GM12878 (cell line): Measurements from ENCODE around the gene UMAD1. TPM values are rescaled to one million over a fixed set of nuclear protein-coding genes. Genes with fewer than 3 reads are reported as not detected.

Experiments
- ATAC-seq: fragments of 200-7000 bp; cut with Tn5 transposase; 3 replicates; pipeline ENCODE4 v1.9.1; 2020; ENCODE audit warnings: mild to moderate bottlenecking, moderate library complexity
- BruUV-seq: library from RNA; stranded (reverse); fragments of 400-500 nt; replicated peaks from 2 replicates; lab custom pipeline; 2021; lab: Mats Ljungman, UMichigan
- CTCF ChIA-PET: fragments of 300-600 bp; sonication (Branson Sonifier 250); formaldehyde crosslinking; extraction: SDS; loops from one replicate; lab custom pipeline; 2021; ENCODE audit warnings: inconsistent platforms; lab: Yijun Ruan, JAX
- POLR2A ChIA-PET: fragments of 350-600 bp; formaldehyde crosslinking; extraction: SDS; loops from one replicate; lab custom pipeline; 2021; ENCODE audit warnings: inconsistent platforms; lab: Charles Lee
- RAD21 ChIA-PET: fragments of 300-600 bp; sonication (Branson Sonifier 250); formaldehyde crosslinking; loops from one replicate; lab custom pipeline; 2023; ENCODE audit warnings: antibody characterized with exemption; ENCODE audit not compliant: unreplicated experiment; lab: Charles Lee
- SMC1A ChIA-PET: fragments of 300-600 bp; sonication (Branson Sonifier 250); formaldehyde crosslinking; loops from one replicate; lab custom pipeline; 2023; ENCODE audit not compliant: unreplicated experiment, uncharacterized antibody; lab: Charles Lee
- DNase-seq: peaks from one replicate; pipeline ENCODE4 v3.0.0-alpha.2; 2011; ENCODE audit warnings: low read depth, low spot score
- FAIRE-seq: peaks from 3 replicates; lab custom pipeline; 2011; peaks lifted over from hg19 to GRCh38; lab: Jason Lieb, UNC
- H2AFZ ChIP-seq: 2 replicates; pipeline ENCODE4 v1.6.0; 2011; ENCODE audit warnings: low read depth, low read length, control low read depth; ENCODE audit not compliant: control insufficient read depth
- H3K27ac ChIP-seq: 2 replicates; pipeline ENCODE4 v1.5.1; 2011; ENCODE audit warnings: control low read depth; ENCODE audit not compliant: control insufficient read depth, insufficient read depth
- H3K27me3 ChIP-seq, 2 experiments: replicated peaks in 1 of 2; 2 replicates each; pipeline versions ENCODE4 v1.6.0 to v1.6.1; 2011; ENCODE audit warnings: low read length in 1 of 2; ENCODE audit not compliant: control insufficient read depth in 2 of 2, insufficient read depth in 2 of 2
- H3K36me3 ChIP-seq, 2 experiments: 2 replicates each; pipeline ENCODE4 v1.5.1; 2011; ENCODE audit warnings: low read length in 1 of 2; ENCODE audit not compliant: control insufficient read depth in 2 of 2, insufficient read depth in 2 of 2
- H3K4me1 ChIP-seq: 2 replicates; pipeline ENCODE4 v1.6.1; 2011; ENCODE audit warnings: mild to moderate bottlenecking, low read length, moderate library complexity, mixed read lengths; ENCODE audit not compliant: control insufficient read depth, insufficient read depth
- H3K4me2 ChIP-seq: 2 replicates; pipeline ENCODE4 v1.6.0; 2011; ENCODE audit warnings: control low read depth; ENCODE audit not compliant: control insufficient read depth, insufficient read depth
- H3K4me3 ChIP-seq: fragments of 200-600 bp; sonication (generic); 2 replicates; pipeline ENCODE4 v1.5.1; 2016
- H3K79me2 ChIP-seq: 2 replicates; pipeline ENCODE4 v1.6.0; 2011; ENCODE audit warnings: low read length; ENCODE audit not compliant: control insufficient read depth, insufficient read depth
- H3K9ac ChIP-seq: 2 replicates; pipeline ENCODE4 v1.8.0; 2011; ENCODE audit warnings: low read length, control low read depth, mixed read lengths; ENCODE audit not compliant: control insufficient read depth, insufficient read depth
- H3K9me3 ChIP-seq: replicated peaks from 3 replicates; pipeline ENCODE4 v1.5.1; 2011; ENCODE audit warnings: mild to moderate bottlenecking, low read length; ENCODE audit not compliant: control insufficient read depth, insufficient read depth
- H4K20me1 ChIP-seq: 2 replicates; pipeline ENCODE4 v1.6.0; 2011; ENCODE audit not compliant: control insufficient read depth, insufficient read depth
- ASH2L ChIP-seq: fragments of 300-600, 200-600 bp; sonication (generic); IDR thresholded peaks from 2 replicates; pipeline ENCODE4 v1.6.1; 2017; ENCODE audit warnings: low read depth, mild to moderate bottlenecking, borderline replicate concordance
- BHLHE40 ChIP-seq, 2 experiments: fragments of 450-650 bp in 1 of 2; IDR thresholded peaks; 2 replicates each; pipeline ENCODE4 v1.6.1; 2011 to 2017; ENCODE audit warnings: low read depth in 2 of 2, borderline replicate concordance in 1 of 2, improper control_type of control experiment in 1 of 2, low read length in 1 of 2, mild to moderate bottlenecking in 1 of 2
- CHD1 ChIP-seq: IDR thresholded peaks from 2 replicates; pipeline ENCODE4 v1.6.1; 2012; ENCODE audit warnings: low read depth, low read length, improper control_type of control experiment
- DPF2 ChIP-seq: fragments of 450-650 bp; IDR thresholded peaks from 2 replicates; pipeline ENCODE4 v1.6.1; 2017; ENCODE audit warnings: mild to moderate bottlenecking
- ESRRA ChIP-seq: IDR thresholded peaks from 2 replicates; pipeline ENCODE4 v1.6.1; 2012; ENCODE audit warnings: mild to moderate bottlenecking, low read length, improper control_type of control experiment
- RCOR1 ChIP-seq: conservative IDR thresholded peaks from 2 replicates; pipeline ENCODE4 v1.6.1; 2012; ENCODE audit warnings: low read depth, low read length, improper control_type of control experiment
- SPI1 ChIP-seq: IDR thresholded peaks from 2 replicates; pipeline ENCODE4 v1.6.1; 2011; ENCODE audit warnings: low read depth, mild to moderate bottlenecking, low read length, moderate library complexity, borderline replicate concordance; ENCODE audit not compliant: insufficient read depth
- TARDBP ChIP-seq: IDR thresholded peaks from 2 replicates; pipeline ENCODE4 v1.6.1; 2016; ENCODE audit warnings: borderline replicate concordance
- TBL1XR1 ChIP-seq: IDR thresholded peaks from 2 replicates; pipeline ENCODE4 v1.6.1; 2012; ENCODE audit warnings: low read depth, low read length, improper control_type of control experiment
- TCF3 ChIP-seq: IDR thresholded peaks from 2 replicates; pipeline ENCODE4 v1.6.1; 2012; ENCODE audit warnings: low read depth, mild to moderate bottlenecking, low read length, borderline replicate concordance; ENCODE audit not compliant: insufficient read depth
- WGBS: methylation state at CpG from one replicate; pipeline ENCODE4 v1.1.6; 2016; ENCODE audit warnings: low lambda C conversion rate; ENCODE audit not compliant: insufficient replicate concordance, insufficient coverage; ENCODE audit errors: missing lambda C conversion rate; 5-methylcytosine and 5-hydroxymethylcytosine counted together
- in situ Hi-C: fragments of 300-500 bp; cut with MboI; formaldehyde crosslinking; loops from 9 replicates; pipeline ENCODE4 v1.14.3; 2018; ENCODE audit warnings: mixed read lengths
- intact Hi-C: fragments of 100-400 bp; cut with micrococcal nuclease; formaldehyde crosslinking; loops from one replicate; pipeline ENCODE4 v1.14.2; 2022; ENCODE audit not compliant: unreplicated experiment
- polyA plus RNA-seq, 11 experiments: library from polyadenylated mRNA; depleted of rRNA in 4 of 11; unstranded in 6 of 11; stranded (reverse) in 5 of 11; fragments of >200 nt; fragmentation: Nextera tagmentation in 4 of 11; fragmentation: Illumina TruSeq in 1 of 11; extraction: Ambion mirVana in 4 of 11; extraction: Trizol in 1 of 11; gene quantifications; 1 replicate in 1 of 11; 2 replicates in 10 of 11; pipeline versions ENCODE4 v1.2.1 to v1.2.3, GENCODE V29; 2011 to 2016; ENCODE audit warnings: inconsistent platforms in 2 of 11, missing spikeins in 2 of 11, low read depth in 1 of 11
- total RNA-seq, 4 experiments: library from RNA; depleted of rRNA in 3 of 4; stranded (reverse); fragments of >200 nt in 3 of 4; fragmentation: Illumina TruSeq in 1 of 4; extraction: Trizol in 1 of 4; gene quantifications; 2 replicates each; pipeline versions ENCODE4 v1.2.1 to v1.2.3, GENCODE V29; 2013 to 2021
- TF ChIP-seq, protein P1 (sequence below): fragments of 450-650 bp; IDR thresholded peaks from 2 replicates; pipeline ENCODE4 v1.6.1; 2016; ENCODE audit warnings: mild to moderate bottlenecking, moderate library complexity, borderline replicate concordance
- TF ChIP-seq, protein P2 (sequence below): fragments of 450-650 bp; IDR thresholded peaks from 2 replicates; pipeline ENCODE4 v1.6.1; 2017; ENCODE audit warnings: mild to moderate bottlenecking, moderate library complexity
- TF ChIP-seq, protein P3 (sequence below): fragments of 450-650 bp; conservative IDR thresholded peaks from 2 replicates; pipeline ENCODE4 v1.6.1; 2017; ENCODE audit warnings: mild to moderate bottlenecking, moderate library complexity

UMAD1 gene
- total and polyA plus RNA-seq, 10 of the 15 experiments (the other 5 are each of a cell fraction or from before 2014, with no cell fraction given): 6.0 to 28.6 (median 9.3) TPM

DNA sequence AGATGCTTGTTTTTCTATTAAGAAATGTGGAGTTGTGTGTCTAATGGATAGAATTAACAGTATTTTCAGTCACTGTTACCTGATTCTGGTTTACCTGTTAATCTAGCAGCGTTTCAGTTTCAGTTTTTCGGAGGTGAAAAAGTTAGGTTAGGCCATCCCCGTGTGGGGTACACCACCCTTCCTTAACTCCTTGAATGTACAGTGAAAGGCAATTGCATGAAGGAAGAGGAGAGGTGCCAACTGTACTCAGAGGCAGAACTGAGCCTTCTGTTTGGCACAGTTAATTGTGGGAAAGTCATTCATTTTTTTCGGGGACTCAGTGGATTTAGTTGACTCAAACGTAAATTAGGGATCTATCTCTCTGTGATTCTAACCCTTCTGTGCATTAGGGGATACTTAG, 42.3 kb downstream of the UMAD1 start:
- Histone ChIP-seq H2AFZ (no peak overlapping the region; the same call in 1 of the 2 replicates), H3K27ac (no peak overlapping the region), H3K9ac (no peak overlapping the region), H3K4me1 (peaks cover 3% of the 10 kb centered on the region; the same call in 1 of the 2 replicates), H3K4me3 (no peak overlapping the region), H3K4me2 (no peak overlapping the region), H3K36me3 (no peaks in the 10 kb centered on the region), H3K27me3 (no peaks in the 10 kb centered on the region), H3K79me2 (no peaks in the 10 kb centered on the region), H3K9me3 (no peaks in the 10 kb centered on the region; the same call in 2 of the 3 replicates), H4K20me1 (no peaks in the 10 kb centered on the region)
- intact Hi-C loops (loop anchor here (5.0 kb wide), 2 partner anchors 354 to 509 kb away; no protein-coding TSS in a partner anchor), in situ Hi-C loops (loop anchor here (10.0 kb wide), 1 partner anchor 532 kb away; no protein-coding TSS in a partner anchor)
- ATAC-seq (no peak), DNase-seq (no peak), FAIRE-seq (no peak)
- 85% methylated on average over 5 of the region's 5 CpGs for WGBS
- ChIA-PET RAD21 (interaction anchor here (1.8 to 3.1 kb wide), 11 partner anchors 9 to 613 kb away, joined by 5 to 148 read pairs (median 29); partner anchors contain the start of gene RPA3), SMC1A (interaction anchor here (0.9 to 3.7 kb wide), 15 partner anchors 18 to 580 kb away, joined by 3 to 218 read pairs (median 15); partner anchors contain the start of genes RPA3 and UMAD1), CTCF (interaction anchor here (2.0 to 3.7 kb wide), 8 partner anchors 16 to 535 kb away, joined by 6 to 179 read pairs (median 28); no protein-coding TSS in a partner anchor), POLR2A (interaction anchor here (0.7 kb wide), 1 partner anchor 126 kb away, joined by 4 read pairs; no protein-coding TSS in a partner anchor)
- TSS peak; percentile 35 for BruUV-seq
- TF ChIP-seq TCF3 (no peak), TBL1XR1 (no peak), DPF2 (no peak), ESRRA (no peak), TARDBP (no peak), ASH2L (no peak), RCOR1 (no peak), SPI1 (no peak), CHD1 (no peak), BHLHE40 (IDR thresholded peaks at IDR 0.05; ENCODE audit: borderline replicate concordance in 1 of 2, low read depth in 2 of 2, low read length in 1 of 2) (no peak)
- TF ChIP-seq, protein P1, sequence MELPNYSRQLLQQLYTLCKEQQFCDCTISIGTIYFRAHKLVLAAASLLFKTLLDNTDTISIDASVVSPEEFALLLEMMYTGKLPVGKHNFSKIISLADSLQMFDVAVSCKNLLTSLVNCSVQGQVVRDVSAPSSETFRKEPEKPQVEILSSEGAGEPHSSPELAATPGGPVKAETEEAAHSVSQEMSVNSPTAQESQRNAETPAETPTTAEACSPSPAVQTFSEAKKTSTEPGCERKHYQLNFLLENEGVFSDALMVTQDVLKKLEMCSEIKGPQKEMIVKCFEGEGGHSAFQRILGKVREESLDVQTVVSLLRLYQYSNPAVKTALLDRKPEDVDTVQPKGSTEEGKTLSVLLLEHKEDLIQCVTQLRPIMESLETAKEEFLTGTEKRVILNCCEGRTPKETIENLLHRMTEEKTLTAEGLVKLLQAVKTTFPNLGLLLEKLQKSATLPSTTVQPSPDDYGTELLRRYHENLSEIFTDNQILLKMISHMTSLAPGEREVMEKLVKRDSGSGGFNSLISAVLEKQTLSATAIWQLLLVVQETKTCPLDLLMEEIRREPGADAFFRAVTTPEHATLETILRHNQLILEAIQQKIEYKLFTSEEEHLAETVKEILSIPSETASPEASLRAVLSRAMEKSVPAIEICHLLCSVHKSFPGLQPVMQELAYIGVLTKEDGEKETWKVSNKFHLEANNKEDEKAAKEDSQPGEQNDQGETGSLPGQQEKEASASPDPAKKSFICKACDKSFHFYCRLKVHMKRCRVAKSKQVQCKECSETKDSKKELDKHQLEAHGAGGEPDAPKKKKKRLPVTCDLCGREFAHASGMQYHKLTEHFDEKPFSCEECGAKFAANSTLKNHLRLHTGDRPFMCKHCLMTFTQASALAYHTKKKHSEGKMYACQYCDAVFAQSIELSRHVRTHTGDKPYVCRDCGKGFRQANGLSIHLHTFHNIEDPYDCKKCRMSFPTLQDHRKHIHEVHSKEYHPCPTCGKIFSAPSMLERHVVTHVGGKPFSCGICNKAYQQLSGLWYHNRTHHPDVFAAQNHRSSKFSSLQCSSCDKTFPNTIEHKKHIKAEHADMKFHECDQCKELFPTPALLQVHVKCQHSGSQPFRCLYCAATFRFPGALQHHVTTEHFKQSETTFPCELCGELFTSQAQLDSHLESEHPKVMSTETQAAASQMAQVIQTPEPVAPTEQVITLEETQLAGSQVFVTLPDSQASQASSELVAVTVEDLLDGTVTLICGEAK: no peak
- TF ChIP-seq, protein P2, sequence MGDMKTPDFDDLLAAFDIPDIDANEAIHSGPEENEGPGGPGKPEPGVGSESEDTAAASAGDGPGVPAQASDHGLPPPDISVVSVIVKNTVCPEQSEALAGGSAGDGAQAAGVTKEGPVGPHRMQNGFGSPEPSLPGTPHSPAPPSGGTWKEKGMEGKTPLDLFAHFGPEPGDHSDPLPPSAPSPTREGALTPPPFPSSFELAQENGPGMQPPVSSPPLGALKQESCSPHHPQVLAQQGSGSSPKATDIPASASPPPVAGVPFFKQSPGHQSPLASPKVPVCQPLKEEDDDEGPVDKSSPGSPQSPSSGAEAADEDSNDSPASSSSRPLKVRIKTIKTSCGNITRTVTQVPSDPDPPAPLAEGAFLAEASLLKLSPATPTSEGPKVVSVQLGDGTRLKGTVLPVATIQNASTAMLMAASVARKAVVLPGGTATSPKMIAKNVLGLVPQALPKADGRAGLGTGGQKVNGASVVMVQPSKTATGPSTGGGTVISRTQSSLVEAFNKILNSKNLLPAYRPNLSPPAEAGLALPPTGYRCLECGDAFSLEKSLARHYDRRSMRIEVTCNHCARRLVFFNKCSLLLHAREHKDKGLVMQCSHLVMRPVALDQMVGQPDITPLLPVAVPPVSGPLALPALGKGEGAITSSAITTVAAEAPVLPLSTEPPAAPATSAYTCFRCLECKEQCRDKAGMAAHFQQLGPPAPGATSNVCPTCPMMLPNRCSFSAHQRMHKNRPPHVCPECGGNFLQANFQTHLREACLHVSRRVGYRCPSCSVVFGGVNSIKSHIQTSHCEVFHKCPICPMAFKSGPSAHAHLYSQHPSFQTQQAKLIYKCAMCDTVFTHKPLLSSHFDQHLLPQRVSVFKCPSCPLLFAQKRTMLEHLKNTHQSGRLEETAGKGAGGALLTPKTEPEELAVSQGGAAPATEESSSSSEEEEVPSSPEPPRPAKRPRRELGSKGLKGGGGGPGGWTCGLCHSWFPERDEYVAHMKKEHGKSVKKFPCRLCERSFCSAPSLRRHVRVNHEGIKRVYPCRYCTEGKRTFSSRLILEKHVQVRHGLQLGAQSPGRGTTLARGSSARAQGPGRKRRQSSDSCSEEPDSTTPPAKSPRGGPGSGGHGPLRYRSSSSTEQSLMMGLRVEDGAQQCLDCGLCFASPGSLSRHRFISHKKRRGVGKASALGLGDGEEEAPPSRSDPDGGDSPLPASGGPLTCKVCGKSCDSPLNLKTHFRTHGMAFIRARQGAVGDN: no peak
- TF ChIP-seq, protein P3, sequence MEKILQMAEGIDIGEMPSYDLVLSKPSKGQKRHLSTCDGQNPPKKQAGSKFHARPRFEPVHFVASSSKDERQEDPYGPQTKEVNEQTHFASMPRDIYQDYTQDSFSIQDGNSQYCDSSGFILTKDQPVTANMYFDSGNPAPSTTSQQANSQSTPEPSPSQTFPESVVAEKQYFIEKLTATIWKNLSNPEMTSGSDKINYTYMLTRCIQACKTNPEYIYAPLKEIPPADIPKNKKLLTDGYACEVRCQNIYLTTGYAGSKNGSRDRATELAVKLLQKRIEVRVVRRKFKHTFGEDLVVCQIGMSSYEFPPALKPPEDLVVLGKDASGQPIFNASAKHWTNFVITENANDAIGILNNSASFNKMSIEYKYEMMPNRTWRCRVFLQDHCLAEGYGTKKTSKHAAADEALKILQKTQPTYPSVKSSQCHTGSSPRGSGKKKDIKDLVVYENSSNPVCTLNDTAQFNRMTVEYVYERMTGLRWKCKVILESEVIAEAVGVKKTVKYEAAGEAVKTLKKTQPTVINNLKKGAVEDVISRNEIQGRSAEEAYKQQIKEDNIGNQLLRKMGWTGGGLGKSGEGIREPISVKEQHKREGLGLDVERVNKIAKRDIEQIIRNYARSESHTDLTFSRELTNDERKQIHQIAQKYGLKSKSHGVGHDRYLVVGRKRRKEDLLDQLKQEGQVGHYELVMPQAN: no peak
